GM12878 (cell line): ENCODE data around the gene DDX27. TPM values are rescaled to one million over a fixed set of nuclear protein-coding genes. Genes with fewer than 3 reads are reported as not detected.

Source experiments
- CREM ChIP-seq: IDR thresholded peaks from 2 replicates; pipeline ENCODE4 v1.6.1; 2014; ENCODE audit warnings: antibody characterized with exemption, low read depth
- FOXM1 ChIP-seq: IDR thresholded peaks from 2 replicates; pipeline ENCODE4 v1.6.1; 2012; ENCODE audit warnings: low read depth, mild to moderate bottlenecking, inconsistent platforms, low read length, moderate library complexity
- JUNB ChIP-seq: IDR thresholded peaks from 2 replicates; pipeline ENCODE4 v1.6.1; 2016; ENCODE audit warnings: antibody characterized with exemption, mild to moderate bottlenecking
- MLLT1 ChIP-seq: fragments of 450-650 bp; IDR thresholded peaks from 2 replicates; pipeline ENCODE4 v1.6.1; 2016; ENCODE audit warnings: mild to moderate bottlenecking
- MTA2 ChIP-seq: fragments of 450-650 bp; IDR thresholded peaks from 2 replicates; pipeline ENCODE4 v1.6.1; 2016; ENCODE audit warnings: low read depth, mild to moderate bottlenecking, moderate library complexity
- NFYB ChIP-seq: IDR thresholded peaks from 2 replicates; pipeline ENCODE4 v1.6.1; 2011; ENCODE audit warnings: low read depth, mild to moderate bottlenecking, low read length, improper control_type of control experiment, moderate library complexity; ENCODE audit not compliant: insufficient read depth
- NR2C2 ChIP-seq: IDR thresholded peaks from 2 replicates; pipeline ENCODE4 v1.6.1; 2011; ENCODE audit warnings: borderline replicate concordance, low read depth; ENCODE audit not compliant: control insufficient read depth, insufficient read length
- RB1 ChIP-seq: fragments of 450-650 bp; formaldehyde crosslinking; IDR thresholded peaks from 2 replicates; pipeline ENCODE4 v1.6.1; 2017; ENCODE audit warnings: mild to moderate bottlenecking, borderline replicate concordance
- RBBP5 ChIP-seq: fragments of 200-600 bp; sonication (generic); conservative IDR thresholded peaks from 2 replicates; pipeline ENCODE4 v1.6.1; 2016
- RCOR1 ChIP-seq: conservative IDR thresholded peaks from 2 replicates; pipeline ENCODE4 v1.6.1; 2012; ENCODE audit warnings: low read depth, low read length, improper control_type of control experiment
- RFX5 ChIP-seq: IDR thresholded peaks from 2 replicates; pipeline ENCODE4 v1.6.1; 2011; ENCODE audit warnings: low read depth, low read length, improper control_type of control experiment
- SMAD1 ChIP-seq: fragments of 450-650 bp; IDR thresholded peaks from 2 replicates; pipeline ENCODE4 v1.6.1; 2018; ENCODE audit warnings: mild to moderate bottlenecking, low read depth; ENCODE audit not compliant: partially characterized antibody
- SMAD5 ChIP-seq: IDR thresholded peaks from 2 replicates; pipeline ENCODE4 v1.6.1; 2016; ENCODE audit warnings: antibody characterized with exemption, low read depth
- STAT1 ChIP-seq: fragments of 450-650 bp; conservative IDR thresholded peaks from 2 replicates; pipeline ENCODE4 v1.6.1; 2014; ENCODE audit warnings: antibody characterized with exemption, mild to moderate bottlenecking
- TCF3 ChIP-seq: IDR thresholded peaks from 2 replicates; pipeline ENCODE4 v1.6.1; 2012; ENCODE audit warnings: low read depth, mild to moderate bottlenecking, low read length, borderline replicate concordance; ENCODE audit not compliant: insufficient read depth
- ZBTB33 ChIP-seq: fragments of 450-650 bp; IDR thresholded peaks from 2 replicates; pipeline ENCODE4 v1.6.1; 2017; ENCODE audit warnings: mild to moderate bottlenecking
- ZNF24 ChIP-seq: fragments of 450-650 bp; IDR thresholded peaks from 2 replicates; pipeline ENCODE4 v1.6.1; 2017; ENCODE audit warnings: antibody characterized with exemption, mild to moderate bottlenecking
- ZNF592 ChIP-seq: fragments of 450-650 bp; IDR thresholded peaks from 2 replicates; pipeline ENCODE4 v1.6.1; 2017; ENCODE audit warnings: mild to moderate bottlenecking, moderate library complexity
- ZNF687 ChIP-seq: fragments of 450-650 bp; IDR thresholded peaks from 2 replicates; pipeline ENCODE4 v1.6.1; 2017; ENCODE audit warnings: mild to moderate bottlenecking, moderate library complexity
- polyA plus RNA-seq, 11 experiments: library from polyadenylated mRNA; depleted of rRNA in 4 of 11; unstranded in 6 of 11; stranded (reverse) in 5 of 11; fragments of >200 nt; fragmentation: Nextera tagmentation in 4 of 11; fragmentation: Illumina TruSeq in 1 of 11; extraction: Ambion mirVana in 4 of 11; extraction: Trizol in 1 of 11; gene quantifications; 1 replicate in 1 of 11; 2 replicates in 10 of 11; pipeline versions ENCODE4 v1.2.1 to v1.2.3, GENCODE V29; 2011 to 2016; ENCODE audit warnings: inconsistent platforms in 2 of 11, missing spikeins in 2 of 11, low read depth in 1 of 11
- total RNA-seq, 4 experiments: library from RNA; depleted of rRNA in 3 of 4; stranded (reverse); fragments of >200 nt in 3 of 4; fragmentation: Illumina TruSeq in 1 of 4; extraction: Trizol in 1 of 4; gene quantifications; 2 replicates each; pipeline versions ENCODE4 v1.2.1 to v1.2.3, GENCODE V29; 2013 to 2021

DDX27 gene
- total and polyA plus RNA-seq, 10 of the 15 experiments (the other 5 are each of a cell fraction or from before 2014, with no cell fraction given), result 19.8 to 78.8 (median 54.9) TPM

- TF ChIP-seq STAT1 (no peak), NR2C2 (no peak), ZNF687 (no peak), ZNF592 (no peak), RFX5 (no peak), ZBTB33 (no peak), RBBP5 (no peak), CREM (peak; percentile 80; the same call in 1 of the 2 replicates), FOXM1 (no peak), RCOR1 (0 out of 2 replicates have a peak, but pooled peaks have one; percentile 47), ZNF24 (no peak), JUNB (no peak), TCF3 (0 out of 2 replicates have a peak, but pooled peaks have one; percentile 57), SMAD5 (no peak), SMAD1 (no peak), MTA2 (no peak), MLLT1 (no peak), NFYB (0 out of 2 replicates have a peak, but pooled peaks have one; percentile 17), RB1 (peak; percentile 52; the same call in 1 of the 2 replicates)
Measured at GRCh38 chr20:49187851-49188641, 31.2 kb upstream of the DDX27 start, which contains the start of gene STAU1 (continued).
